AG04449 (cell line): Measurements from ENCODE around the gene ZNF831.

ENCODE experiments used
- CTCF ChIA-PET: fragments of 350-600 bp; formaldehyde crosslinking; extraction: SDS; loops from one replicate; lab custom pipeline; 2021; ENCODE audit warnings: antibody characterized with exemption; lab: Yijun Ruan, JAX
- POLR2A ChIA-PET: fragments of 400-600, 350-600 bp; formaldehyde crosslinking; extraction: SDS; loops from one replicate; lab custom pipeline; 2020; ENCODE audit warnings: antibody characterized with exemption, inconsistent platforms; lab: Yijun Ruan, JAX
- DNase-seq: peaks from one replicate; pipeline ENCODE4 v3.0.0-alpha.2; 2010; ENCODE audit warnings: low read depth, low spot score
- H3K4me3 ChIP-seq: 2 replicates; pipeline ENCODE4 v1.5.1; 2011; ENCODE audit warnings: low read depth, mild to moderate bottlenecking, control low read depth, low read length
- TF ChIP-seq, protein P1 (sequence below): IDR thresholded peaks from one replicate; pipeline ENCODE4 v1.5.1; 2011; ENCODE audit warnings: mild to moderate bottlenecking, moderate library complexity, low read length, control low read depth, inconsistent platforms; ENCODE audit not compliant: insufficient read depth; ENCODE audit errors: missing control alignments

The ZNF831 gene

DNA sequence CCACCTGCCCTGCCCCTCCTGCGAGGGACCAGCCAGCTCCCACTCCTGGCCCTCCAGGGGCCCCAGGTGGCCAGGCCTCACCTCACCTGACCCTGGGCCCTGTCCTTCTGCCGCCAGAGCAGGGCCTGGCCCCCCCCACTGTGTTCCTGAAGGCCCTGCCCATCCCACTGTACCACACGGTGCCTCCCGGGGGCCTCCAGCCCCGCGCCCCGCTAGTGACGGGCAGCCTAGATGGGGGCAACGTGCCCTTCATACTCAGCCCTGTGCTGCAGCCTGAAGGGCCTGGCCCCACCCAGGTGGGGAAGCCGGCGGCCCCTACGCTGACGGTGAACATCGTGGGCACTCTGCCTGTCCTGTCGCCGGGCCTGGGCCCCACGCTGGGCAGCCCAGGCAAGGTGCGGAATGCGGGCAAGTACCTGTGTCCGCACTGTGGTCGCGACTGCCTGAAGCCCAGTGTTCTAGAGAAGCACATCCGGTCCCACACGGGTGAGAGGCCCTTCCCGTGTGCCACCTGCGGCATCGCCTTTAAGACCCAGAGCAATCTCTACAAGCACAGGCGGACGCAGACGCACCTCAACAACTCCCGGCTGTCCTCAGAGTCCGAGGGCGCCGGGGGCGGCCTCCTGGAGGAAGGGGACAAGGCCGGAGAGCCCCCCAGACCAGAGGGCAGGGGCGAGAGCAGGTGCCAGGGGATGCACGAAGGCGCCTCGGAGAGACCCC is 27.6 kb downstream of the ZNF831 start:
- no peak overlapping the region for H3K4me3 ChIP-seq
- TF ChIP-seq, protein P1, sequence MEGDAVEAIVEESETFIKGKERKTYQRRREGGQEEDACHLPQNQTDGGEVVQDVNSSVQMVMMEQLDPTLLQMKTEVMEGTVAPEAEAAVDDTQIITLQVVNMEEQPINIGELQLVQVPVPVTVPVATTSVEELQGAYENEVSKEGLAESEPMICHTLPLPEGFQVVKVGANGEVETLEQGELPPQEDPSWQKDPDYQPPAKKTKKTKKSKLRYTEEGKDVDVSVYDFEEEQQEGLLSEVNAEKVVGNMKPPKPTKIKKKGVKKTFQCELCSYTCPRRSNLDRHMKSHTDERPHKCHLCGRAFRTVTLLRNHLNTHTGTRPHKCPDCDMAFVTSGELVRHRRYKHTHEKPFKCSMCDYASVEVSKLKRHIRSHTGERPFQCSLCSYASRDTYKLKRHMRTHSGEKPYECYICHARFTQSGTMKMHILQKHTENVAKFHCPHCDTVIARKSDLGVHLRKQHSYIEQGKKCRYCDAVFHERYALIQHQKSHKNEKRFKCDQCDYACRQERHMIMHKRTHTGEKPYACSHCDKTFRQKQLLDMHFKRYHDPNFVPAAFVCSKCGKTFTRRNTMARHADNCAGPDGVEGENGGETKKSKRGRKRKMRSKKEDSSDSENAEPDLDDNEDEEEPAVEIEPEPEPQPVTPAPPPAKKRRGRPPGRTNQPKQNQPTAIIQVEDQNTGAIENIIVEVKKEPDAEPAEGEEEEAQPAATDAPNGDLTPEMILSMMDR, result no peak
- POLR2A ChIA-PET, result no interaction called here
- CTCF ChIA-PET, result no interaction called here
- no peak for DNase-seq

DNA sequence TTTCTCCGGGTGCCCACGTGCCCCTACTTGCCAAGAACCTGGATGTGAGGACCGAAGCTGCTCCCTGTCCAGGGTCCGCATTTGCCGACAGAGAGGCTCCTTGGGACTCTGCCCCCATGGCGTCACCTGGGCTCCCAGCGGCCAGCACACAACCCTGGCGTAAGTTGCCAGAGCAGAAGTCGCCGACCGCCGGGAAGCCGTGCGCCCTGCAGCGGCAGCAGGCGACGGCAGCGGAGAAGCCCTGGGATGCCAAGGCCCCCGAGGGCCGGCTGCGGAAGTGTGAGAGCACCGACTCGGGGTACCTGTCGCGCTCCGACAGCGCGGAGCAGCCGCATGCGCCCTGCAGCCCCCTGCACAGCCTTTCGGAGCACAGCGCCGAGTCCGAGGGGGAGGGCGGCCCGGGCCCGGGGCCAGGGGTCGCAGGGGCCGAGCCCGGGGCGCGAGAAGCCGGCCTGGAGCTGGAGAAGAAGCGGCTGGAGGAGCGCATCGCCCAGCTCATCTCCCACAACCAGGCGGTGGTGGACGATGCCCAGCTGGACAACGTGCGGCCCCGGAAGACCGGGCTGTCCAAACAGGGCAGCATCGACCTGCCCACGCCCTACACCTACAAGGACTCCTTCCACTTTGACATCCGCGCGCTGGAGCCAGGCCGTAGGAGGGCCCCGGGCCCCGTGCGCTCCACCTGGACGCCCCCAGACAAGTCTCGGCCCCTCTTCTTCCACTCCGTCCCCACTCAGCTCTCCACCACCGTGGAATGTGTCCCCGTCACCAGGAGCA is 28.3 kb downstream of the ZNF831 start:
- TF ChIP-seq, protein P1, result no peak
- ChIA-PET CTCF (no interaction called here), POLR2A (no interaction called here)
- no peak overlapping the region for H3K4me3 ChIP-seq
- DNase-seq, result no peak

DNA sequence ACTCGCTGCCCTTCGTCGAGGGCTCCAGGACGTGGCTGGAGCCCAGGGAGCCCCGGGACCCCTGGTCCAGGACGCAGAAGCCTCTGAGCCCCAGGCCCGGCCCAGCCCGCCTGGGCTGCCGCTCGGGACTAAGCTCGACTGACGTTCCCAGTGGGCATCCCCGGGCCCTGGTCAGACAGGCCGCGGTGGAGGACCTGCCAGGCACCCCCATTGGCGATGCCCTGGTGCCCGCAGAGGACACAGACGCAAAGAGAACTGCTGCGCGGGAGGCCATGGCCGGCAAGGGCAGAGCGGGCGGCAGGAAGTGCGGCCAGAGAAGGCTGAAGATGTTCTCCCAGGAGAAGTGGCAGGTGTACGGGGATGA is 28.9 kb downstream of the ZNF831 start:
- ChIA-PET POLR2A (no interaction called here), CTCF (no interaction called here)
- DNase-seq, result no peak
- TF ChIP-seq, protein P1, result no peak
- H3K4me3 ChIP-seq, result no peak overlapping the region

DNA sequence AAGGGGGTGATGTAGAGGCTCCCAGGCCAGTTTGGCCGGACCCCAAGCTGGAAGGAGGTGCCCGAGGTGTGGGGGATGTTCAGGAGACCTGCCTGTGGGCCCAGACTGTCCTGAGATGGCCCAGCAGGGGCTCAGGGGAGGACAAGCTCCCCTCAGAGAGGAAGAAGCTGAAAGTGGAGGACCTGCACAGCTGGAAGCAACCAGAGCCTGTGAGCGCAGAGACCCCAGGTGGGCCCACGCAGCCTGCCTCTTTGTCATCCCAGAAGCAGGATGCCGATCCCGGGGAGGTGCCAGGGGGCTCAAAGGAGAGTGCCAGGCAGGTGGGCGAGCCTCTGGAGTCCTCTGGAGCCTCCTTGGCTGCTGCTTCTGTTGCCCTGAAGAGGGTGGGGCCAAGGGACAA is 29.7 kb downstream of the ZNF831 start:
- ChIA-PET POLR2A (no interaction called here), CTCF (no interaction called here)
- TF ChIP-seq, protein P1, result no peak
- H3K4me3 ChIP-seq, result no peak overlapping the region
- no peak for DNase-seq

DNA sequence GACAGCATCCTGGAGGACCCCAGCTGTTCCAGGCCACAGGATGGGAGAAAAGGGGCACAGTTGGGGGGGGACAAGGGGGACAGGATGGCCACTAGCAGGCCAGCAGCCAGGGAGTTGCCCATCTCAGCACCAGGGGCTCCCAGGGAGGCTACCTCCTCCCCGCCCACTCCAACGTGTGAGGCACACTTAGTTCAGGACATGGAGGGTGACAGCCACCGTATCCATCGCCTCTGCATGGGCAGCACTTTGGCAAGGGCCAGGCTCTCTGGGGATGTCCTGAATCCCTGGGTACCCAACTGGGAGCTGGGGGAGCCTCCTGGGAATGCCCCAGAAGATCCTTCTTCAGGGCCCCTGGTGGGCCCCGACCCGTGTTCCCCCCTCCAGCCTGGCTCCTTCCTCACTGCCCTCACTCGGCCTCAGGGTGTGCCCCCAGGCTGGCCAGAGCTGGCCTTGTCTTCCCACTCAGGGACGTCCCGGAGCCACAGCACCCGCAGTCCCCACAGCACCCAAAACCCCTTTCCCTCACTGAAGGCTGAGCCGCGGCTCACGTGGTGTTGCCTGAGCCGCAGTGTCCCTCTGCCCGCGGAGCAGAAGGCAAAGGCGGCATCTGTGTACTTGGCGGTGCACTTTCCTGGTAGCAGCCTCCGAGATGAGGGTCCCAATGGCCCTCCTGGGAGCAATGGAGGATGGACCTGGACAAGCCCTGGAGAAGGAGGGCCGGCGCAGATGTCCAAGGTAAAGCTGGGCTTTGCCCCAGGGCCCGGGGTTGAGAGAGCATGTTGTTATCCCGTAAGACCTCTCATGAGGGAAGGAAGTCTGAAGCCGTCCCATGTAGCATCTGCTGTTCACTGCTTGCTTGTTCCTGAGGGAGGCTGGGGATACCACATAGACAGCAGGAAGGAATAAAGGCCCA is 30.7 kb downstream of the ZNF831 start:
- POLR2A ChIA-PET, result no interaction called here
- CTCF ChIA-PET, result no interaction called here
- TF ChIP-seq, protein P1, result no peak
- DNase-seq, result no peak
- H3K4me3 ChIP-seq, result no peak overlapping the region
